HepG2 (cell line): Measurements from ENCODE around the gene SEMA6B. TPM values are rescaled to one million over a fixed set of nuclear protein-coding genes. Genes with fewer than 3 reads are reported as not detected.

Experiments
- AGO1 ChIP-seq: fragments of 200-400 bp; formaldehyde crosslinking; IDR thresholded peaks from 2 replicates; pipeline ENCODE4 v1.6.1; 2017; ENCODE audit warnings: mild to moderate bottlenecking, low read depth, low read length, moderate library complexity; ENCODE audit not compliant: poor library complexity, severe bottlenecking
- ARHGAP35 ChIP-seq: sonication (generic); formaldehyde crosslinking; IDR thresholded peaks from 2 replicates; pipeline ENCODE4 v1.9.0; 2022; ENCODE audit warnings: mild to moderate bottlenecking, inconsistent platforms, moderate library complexity, missing genetic modification reagents, borderline replicate concordance
- CCAR2 ChIP-seq: fragments of 200-400 bp; formaldehyde crosslinking; optimal IDR thresholded peaks from 2 replicates; pipeline ENCODE3; 2018; ENCODE audit warnings: low read depth, mild to moderate bottlenecking, low read length, moderate library complexity
- EEA1 ChIP-seq: sonication (generic); formaldehyde crosslinking; IDR thresholded peaks from 2 replicates; pipeline ENCODE4 v1.5.1; 2020; ENCODE audit warnings: mild to moderate bottlenecking, missing genetic modification reagents, borderline replicate concordance
- MAFK ChIP-seq, 2 experiments: IDR thresholded peaks in 1 of 2; conservative IDR thresholded peaks in 1 of 2; 2 replicates each; pipeline ENCODE4 v1.6.1; 2011; ENCODE audit warnings: improper control_type of control experiment in 2 of 2, low read length in 2 of 2
- MTA1 ChIP-seq: sonication (generic); formaldehyde crosslinking; IDR thresholded peaks from 2 replicates; pipeline ENCODE4 v1.4.0; 2020; ENCODE audit warnings: missing genetic modification reagents, mild to moderate bottlenecking, borderline replicate concordance
- PATZ1 ChIP-seq: sonication (generic); formaldehyde crosslinking; IDR thresholded peaks from 2 replicates; pipeline ENCODE4 v1.4.0; 2020; ENCODE audit warnings: missing genetic modification reagents
- RORA ChIP-seq: sonication (generic); formaldehyde crosslinking; IDR thresholded peaks from 2 replicates; pipeline ENCODE4 v1.5.0; 2020; ENCODE audit warnings: mild to moderate bottlenecking, missing genetic modification reagents, moderate library complexity
- SALL2 ChIP-seq: sonication (generic); formaldehyde crosslinking; IDR thresholded peaks from 2 replicates; pipeline ENCODE4 v1.8.1; 2023; ENCODE audit warnings: mild to moderate bottlenecking, missing genetic modification reagents, inconsistent platforms
- TOE1 ChIP-seq: sonication (generic); formaldehyde crosslinking; IDR thresholded peaks from 2 replicates; pipeline ENCODE4 v1.4.0; 2020; ENCODE audit warnings: mild to moderate bottlenecking, missing genetic modification reagents
- XBP1 ChIP-seq: sonication (generic); formaldehyde crosslinking; IDR thresholded peaks from 2 replicates; pipeline ENCODE4 v1.5.0; 2020; ENCODE audit warnings: missing genetic modification reagents
- ZFP1 ChIP-seq: IDR thresholded peaks from 2 replicates; pipeline ENCODE4 v1.6.1; 2016
- ZFX ChIP-seq: sonication (generic); formaldehyde crosslinking; IDR thresholded peaks from 2 replicates; pipeline ENCODE4 v1.4.0; 2020; ENCODE audit warnings: mild to moderate bottlenecking, low read depth, missing genetic modification reagents, moderate library complexity
- ZNF572 ChIP-seq: sonication (generic); formaldehyde crosslinking; IDR thresholded peaks from 2 replicates; pipeline ENCODE4 v1.5.1; 2020; ENCODE audit warnings: mild to moderate bottlenecking, missing genetic modification reagents
- ZNF577 ChIP-seq: sonication (generic); formaldehyde crosslinking; IDR thresholded peaks from 2 replicates; pipeline ENCODE4 v1.4.0; 2020; ENCODE audit warnings: mild to moderate bottlenecking, low read depth, missing genetic modification reagents, borderline replicate concordance
- ZNF703 ChIP-seq: sonication (generic); formaldehyde crosslinking; IDR thresholded peaks from 2 replicates; pipeline ENCODE4 v1.5.1; 2020; ENCODE audit warnings: missing genetic modification reagents, mild to moderate bottlenecking, moderate library complexity, borderline replicate concordance
- ZNF772 ChIP-seq: sonication (generic); formaldehyde crosslinking; IDR thresholded peaks from 2 replicates; pipeline ENCODE4 v1.5.0; 2020; ENCODE audit warnings: mild to moderate bottlenecking, missing genetic modification reagents
- ZSCAN25 ChIP-seq: sonication (generic); formaldehyde crosslinking; IDR thresholded peaks from 2 replicates; pipeline ENCODE4 v1.8.0; 2022; ENCODE audit warnings: mild to moderate bottlenecking, missing genetic modification reagents
- polyA plus RNA-seq, 8 experiments: library from polyadenylated mRNA; depleted of rRNA in 3 of 8; stranded (reverse) in 7 of 8; unstranded in 1 of 8; fragments of >200 nt; fragmentation: Illumina TruSeq in 4 of 8; extraction: Trizol in 4 of 8; gene quantifications; 2 replicates each; pipeline versions ENCODE4 v1.2.1 to v1.2.3, GENCODE V29; 2011 to 2016; ENCODE audit warnings: low read depth in 4 of 8, missing spikeins in 1 of 8, mixed read lengths in 1 of 8; ENCODE audit not compliant: insufficient read depth in 1 of 8
- total RNA-seq, 5 experiments: library from RNA; depleted of rRNA; stranded (reverse); fragments of >200 nt; fragmentation: Illumina TruSeq; extraction: Trizol; gene quantifications; 2 replicates each; pipeline ENCODE4 v1.2.3, GENCODE V29; 2016; ENCODE audit warnings: low read depth in 1 of 5
- TF ChIP-seq, protein P1 (sequence below): sonication (generic); formaldehyde crosslinking; IDR thresholded peaks from 2 replicates; pipeline ENCODE4 v1.8.0; 2022; ENCODE audit warnings: mild to moderate bottlenecking, missing genetic modification reagents, moderate library complexity
- TF ChIP-seq, protein P2 (sequence below): sonication (generic); formaldehyde crosslinking; IDR thresholded peaks from 2 replicates; pipeline ENCODE4 v1.4.0; 2020; ENCODE audit warnings: missing genetic modification reagents

SEMA6B gene
- total and polyA plus RNA-seq, 2 of the 13 experiments (the other 11 are each of a cell fraction or from before 2014, with no cell fraction given), result 45.5 to 67.1 TPM

- no peak for TF ChIP-seq MTA1 (CRISPR knock-in tag)
- TF ChIP-seq ZFP1, result no peak
- no peak for TF ChIP-seq RORA (CRISPR knock-in tag)
- no peak for TF ChIP-seq ZNF772 (CRISPR knock-in tag)
- no peak for TF ChIP-seq AGO1
- no peak for TF ChIP-seq CCAR2
- TF ChIP-seq ZSCAN25 (CRISPR knock-in tag), result peak; percentile 75
- TF ChIP-seq ARHGAP35, result no peak
- no peak for TF ChIP-seq ZFX (CRISPR knock-in tag)
- TF ChIP-seq SALL2 (CRISPR knock-in tag), result no peak
- no peak for TF ChIP-seq ZNF703 (CRISPR knock-in tag)
- TF ChIP-seq, protein P1, sequence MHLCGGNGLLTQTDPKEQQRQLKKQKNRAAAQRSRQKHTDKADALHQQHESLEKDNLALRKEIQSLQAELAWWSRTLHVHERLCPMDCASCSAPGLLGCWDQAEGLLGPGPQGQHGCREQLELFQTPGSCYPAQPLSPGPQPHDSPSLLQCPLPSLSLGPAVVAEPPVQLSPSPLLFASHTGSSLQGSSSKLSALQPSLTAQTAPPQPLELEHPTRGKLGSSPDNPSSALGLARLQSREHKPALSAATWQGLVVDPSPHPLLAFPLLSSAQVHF (CRISPR knock-in tag), result no peak
- no peak for TF ChIP-seq TOE1 (CRISPR knock-in tag)
- no peak for TF ChIP-seq MAFK (conservative IDR thresholded peaks at IDR 0.05 in 1 of 2, IDR thresholded peaks at IDR 0.05 in 1 of 2; ENCODE audit: low read length in 2 of 2)
- TF ChIP-seq XBP1 (CRISPR knock-in tag), result no peak
- TF ChIP-seq EEA1 (CRISPR knock-in tag), result no peak
- no peak for TF ChIP-seq PATZ1 (CRISPR knock-in tag)
- TF ChIP-seq, protein P2, sequence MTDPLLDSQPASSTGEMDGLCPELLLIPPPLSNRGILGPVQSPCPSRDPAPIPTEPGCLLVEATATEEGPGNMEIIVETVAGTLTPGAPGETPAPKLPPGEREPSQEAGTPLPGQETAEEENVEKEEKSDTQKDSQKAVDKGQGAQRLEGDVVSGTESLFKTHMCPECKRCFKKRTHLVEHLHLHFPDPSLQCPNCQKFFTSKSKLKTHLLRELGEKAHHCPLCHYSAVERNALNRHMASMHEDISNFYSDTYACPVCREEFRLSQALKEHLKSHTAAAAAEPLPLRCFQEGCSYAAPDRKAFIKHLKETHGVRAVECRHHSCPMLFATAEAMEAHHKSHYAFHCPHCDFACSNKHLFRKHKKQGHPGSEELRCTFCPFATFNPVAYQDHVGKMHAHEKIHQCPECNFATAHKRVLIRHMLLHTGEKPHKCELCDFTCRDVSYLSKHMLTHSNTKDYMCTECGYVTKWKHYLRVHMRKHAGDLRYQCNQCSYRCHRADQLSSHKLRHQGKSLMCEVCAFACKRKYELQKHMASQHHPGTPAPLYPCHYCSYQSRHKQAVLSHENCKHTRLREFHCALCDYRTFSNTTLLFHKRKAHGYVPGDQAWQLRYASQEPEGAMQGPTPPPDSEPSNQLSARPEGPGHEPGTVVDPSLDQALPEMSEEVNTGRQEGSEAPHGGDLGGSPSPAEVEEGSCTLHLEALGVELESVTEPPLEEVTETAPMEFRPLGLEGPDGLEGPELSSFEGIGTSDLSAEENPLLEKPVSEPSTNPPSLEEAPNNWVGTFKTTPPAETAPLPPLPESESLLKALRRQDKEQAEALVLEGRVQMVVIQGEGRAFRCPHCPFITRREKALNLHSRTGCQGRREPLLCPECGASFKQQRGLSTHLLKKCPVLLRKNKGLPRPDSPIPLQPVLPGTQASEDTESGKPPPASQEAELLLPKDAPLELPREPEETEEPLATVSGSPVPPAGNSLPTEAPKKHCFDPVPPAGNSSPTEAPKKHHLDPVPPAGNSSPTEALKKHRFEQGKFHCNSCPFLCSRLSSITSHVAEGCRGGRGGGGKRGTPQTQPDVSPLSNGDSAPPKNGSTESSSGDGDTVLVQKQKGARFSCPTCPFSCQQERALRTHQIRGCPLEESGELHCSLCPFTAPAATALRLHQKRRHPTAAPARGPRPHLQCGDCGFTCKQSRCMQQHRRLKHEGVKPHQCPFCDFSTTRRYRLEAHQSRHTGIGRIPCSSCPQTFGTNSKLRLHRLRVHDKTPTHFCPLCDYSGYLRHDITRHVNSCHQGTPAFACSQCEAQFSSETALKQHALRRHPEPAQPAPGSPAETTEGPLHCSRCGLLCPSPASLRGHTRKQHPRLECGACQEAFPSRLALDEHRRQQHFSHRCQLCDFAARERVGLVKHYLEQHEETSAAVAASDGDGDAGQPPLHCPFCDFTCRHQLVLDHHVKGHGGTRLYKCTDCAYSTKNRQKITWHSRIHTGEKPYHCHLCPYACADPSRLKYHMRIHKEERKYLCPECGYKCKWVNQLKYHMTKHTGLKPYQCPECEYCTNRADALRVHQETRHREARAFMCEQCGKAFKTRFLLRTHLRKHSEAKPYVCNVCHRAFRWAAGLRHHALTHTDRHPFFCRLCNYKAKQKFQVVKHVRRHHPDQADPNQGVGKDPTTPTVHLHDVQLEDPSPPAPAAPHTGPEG, result no peak
- no peak for TF ChIP-seq ZNF572 (CRISPR knock-in tag)
- no peak for TF ChIP-seq ZNF577
Observed at GRCh38 chr19:4567584-4568071, 8.1 kb upstream of the SEMA6B start (continued).
